Rectal smooth muscle tissue (tissue), 1 donor: ENCODE results near the gene SCN1B.

Experiments used
- H3K27ac ChIP-seq: one replicate; pipeline ENCODE4 v1.7.0; 2013; ENCODE audit warnings: low read depth, low read length, inconsistent platforms
- H3K27me3 ChIP-seq: one replicate; pipeline ENCODE4 v1.7.0; 2013; ENCODE audit warnings: low read length; ENCODE audit not compliant: control insufficient read depth, insufficient read depth
- H3K36me3 ChIP-seq: one replicate; pipeline ENCODE4 v1.7.0; 2013; ENCODE audit warnings: low read length; ENCODE audit not compliant: control insufficient read depth, insufficient read depth
- H3K4me1 ChIP-seq: one replicate; pipeline ENCODE4 v1.7.0; 2013; ENCODE audit warnings: low read length; ENCODE audit not compliant: control insufficient read depth, insufficient read depth
- H3K4me3 ChIP-seq: one replicate; pipeline ENCODE4 v1.7.0; 2013; ENCODE audit warnings: low read length
- H3K9ac ChIP-seq: one replicate; pipeline ENCODE4 v1.7.0; 2013; ENCODE audit warnings: low read length

Gene SCN1B

DNA sequence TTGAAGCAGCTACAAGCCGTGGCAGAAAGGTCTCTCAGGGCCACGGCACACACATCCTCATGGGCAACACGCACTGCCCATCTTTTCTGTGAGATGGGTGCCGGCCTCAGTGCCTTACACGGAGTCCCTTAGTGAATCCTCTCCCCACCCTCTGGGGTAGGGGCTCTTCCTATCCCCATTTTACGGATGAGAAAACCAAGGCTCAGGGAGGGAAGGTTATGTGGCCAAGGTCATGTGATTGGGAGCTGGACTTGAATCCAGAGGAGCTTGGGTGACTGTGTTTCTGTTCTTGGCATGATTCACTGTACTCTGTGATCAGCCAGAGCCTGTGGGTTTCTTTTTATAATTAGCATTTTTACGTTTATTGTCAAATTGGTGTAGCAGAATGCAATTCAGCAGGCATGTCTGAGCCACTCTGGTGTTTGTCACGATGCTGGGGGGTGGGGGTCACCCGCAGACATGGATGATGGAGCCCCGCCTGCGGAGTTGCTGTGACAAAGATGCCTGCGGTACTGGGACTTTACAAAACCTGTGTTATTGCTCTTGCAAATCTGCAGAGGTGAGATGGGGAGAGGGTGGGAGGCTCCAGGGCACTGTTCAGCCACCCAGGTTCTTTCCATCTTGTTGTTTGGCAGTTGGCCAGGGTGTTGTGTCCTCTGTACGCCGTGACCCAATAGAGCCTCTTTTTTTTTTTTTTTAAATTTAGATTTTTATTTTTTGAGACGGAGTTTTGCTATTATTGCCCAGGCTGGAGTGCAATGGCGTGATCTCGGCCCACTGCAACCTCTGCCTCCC lies 4.5 kb downstream of the SCN1B start:
- no peak overlapping the region for H3K27ac ChIP-seq
- H3K4me1 ChIP-seq, result peaks cover 3% of the 10 kb centered on the region
- H3K9ac ChIP-seq, result no peak overlapping the region
- H3K27me3 ChIP-seq, result no peaks in the 10 kb centered on the region
- H3K4me3 ChIP-seq, result no peak overlapping the region
- no peaks in the 10 kb centered on the region for H3K36me3 ChIP-seq

DNA sequence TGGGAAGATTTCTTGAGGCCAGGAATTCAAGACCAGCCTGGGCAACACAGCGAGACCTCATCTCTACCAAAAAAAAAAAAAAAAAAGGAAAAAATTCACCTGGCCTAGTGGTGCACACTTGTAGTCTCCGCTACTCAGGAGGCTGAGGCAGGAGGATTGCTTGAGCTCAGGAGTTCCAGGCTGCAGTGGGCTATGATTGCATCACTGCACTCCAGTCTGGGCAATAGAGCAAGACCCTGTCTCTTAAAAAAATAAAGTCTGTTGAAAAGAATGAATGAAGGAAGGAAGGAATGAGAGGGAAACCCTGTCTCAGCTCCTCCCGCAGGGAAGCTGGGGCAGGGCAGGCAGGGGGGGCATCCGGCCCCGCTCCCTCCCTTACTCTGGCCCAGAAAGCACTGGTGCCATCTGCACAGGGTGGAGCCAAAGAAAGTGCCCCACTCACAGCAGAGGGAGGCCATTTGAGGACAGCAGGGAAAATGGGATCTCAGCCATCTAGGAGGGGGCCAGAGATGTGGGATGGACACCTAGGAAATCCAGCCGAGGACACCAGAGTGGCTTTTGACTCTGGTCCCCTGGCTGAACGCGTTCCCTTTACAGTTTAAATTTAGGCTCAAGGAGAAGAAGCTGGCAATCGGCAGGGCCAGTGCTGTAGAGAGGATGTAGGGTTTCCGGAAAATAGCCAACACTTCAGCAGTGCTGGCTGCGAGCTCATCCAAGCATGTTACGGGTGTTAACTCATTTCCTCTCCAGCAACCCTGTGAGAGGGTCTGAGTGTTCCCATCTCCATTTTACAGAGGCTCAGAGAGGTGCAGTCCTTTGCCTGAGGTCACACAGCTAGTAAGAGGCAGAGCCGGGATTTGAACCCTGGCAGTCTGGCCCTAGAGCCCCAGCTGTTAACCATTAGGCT lies 7.7 kb downstream of the SCN1B start:
- Histone ChIP-seq H3K4me1 (peaks cover 3% of the 10 kb centered on the region), H3K9ac (no peak overlapping the region), H3K4me3 (no peak overlapping the region), H3K27me3 (peaks cover 4% of the 10 kb centered on the region), H3K27ac (no peak overlapping the region), H3K36me3 (no peaks in the 10 kb centered on the region)

DNA sequence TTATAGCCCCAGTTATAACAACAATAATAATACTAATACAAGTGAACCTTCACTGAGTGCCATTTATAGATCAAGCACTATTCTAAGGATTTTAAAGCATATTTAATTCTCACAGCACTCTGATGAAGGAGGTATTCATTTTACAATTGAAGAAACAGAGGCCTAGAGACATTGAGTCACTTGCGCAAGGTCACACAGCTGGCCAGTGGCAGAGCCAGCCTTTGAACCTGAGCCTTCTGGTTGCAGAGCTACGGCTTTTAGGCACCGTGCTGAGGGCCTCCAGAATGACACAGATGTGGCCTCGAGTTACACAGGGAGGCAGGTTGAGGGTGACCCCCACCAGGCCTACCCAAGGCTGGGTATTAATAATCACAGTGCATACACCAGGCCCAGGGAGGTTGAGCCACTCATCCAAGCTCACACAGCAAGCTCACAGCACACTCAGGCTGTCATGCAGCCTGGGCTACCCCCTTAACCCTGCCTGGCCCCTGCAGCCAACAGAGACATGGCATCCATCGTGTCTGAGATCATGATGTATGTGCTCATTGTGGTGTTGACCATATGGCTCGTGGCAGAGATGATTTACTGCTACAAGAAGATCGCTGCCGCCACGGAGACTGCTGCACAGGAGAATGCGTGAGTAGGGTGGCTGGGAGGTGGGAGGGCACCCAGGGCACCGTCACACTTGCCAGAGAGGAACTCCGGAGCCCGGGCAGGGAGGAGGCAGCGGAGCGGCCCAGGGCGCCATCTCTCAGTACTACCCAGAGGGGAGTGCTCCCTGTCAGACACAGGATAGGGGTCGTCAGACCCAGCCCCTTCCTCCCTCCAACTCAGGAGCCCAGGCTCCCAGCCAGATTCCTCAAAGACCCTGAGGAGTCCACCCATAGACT lies 8.6 kb downstream of the SCN1B start:
- no peak overlapping the region for H3K9ac ChIP-seq
- H3K4me3 ChIP-seq, result no peak overlapping the region
- no peaks in the 10 kb centered on the region for H3K36me3 ChIP-seq
- peaks cover 4% of the 10 kb centered on the region for H3K27me3 ChIP-seq
- no peak overlapping the region for H3K27ac ChIP-seq
- peaks cover 3% of the 10 kb centered on the region for H3K4me1 ChIP-seq

DNA sequence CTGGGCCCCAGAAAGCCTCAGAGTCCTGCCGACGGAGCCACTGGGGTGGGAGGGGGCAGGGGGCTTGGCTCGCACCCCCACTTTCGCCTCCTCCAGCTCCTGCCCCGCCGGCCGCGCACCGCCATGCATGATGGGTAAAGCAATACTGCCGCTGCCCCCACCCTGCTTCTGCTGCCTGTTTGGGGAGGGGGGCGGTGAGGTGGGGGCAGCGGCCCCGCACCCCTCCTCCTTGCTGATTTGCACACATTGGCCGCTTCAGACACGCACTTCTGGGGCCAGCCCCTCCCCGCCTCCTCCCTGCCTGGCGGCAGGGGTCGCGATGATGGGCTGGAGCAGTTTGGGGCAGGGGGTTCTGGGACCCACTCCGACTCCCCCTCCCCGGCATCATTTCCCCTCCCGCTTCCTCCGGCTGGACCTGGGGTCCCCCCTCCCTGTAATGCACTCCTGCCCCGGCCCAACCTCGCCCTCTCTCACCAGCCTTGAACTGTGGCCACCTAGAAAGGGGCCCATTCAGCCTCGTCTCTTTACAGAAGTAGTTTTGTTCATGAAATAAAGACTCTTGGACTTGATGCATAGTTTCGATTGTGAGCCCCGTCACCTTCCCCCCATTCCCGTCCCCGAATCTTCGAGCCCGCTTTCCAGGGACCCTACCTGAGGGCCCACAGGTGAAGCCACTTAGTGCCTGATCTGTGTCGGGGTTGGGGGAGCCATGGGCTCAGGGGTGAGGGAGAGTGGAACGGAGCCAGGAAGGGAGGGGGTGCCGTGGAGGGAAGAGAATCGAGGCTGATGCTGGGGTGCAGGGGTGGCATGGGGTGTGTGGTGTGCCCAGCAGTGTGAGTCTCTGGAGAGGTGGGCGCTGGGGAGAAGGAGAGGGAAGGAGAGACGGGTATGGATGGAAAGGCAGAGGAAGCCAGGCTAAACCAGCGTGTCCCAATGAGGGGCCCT lies 9.9 kb downstream of the SCN1B start:
- no peak overlapping the region for H3K9ac ChIP-seq
- peaks cover 8% of the 10 kb centered on the region for H3K27me3 ChIP-seq
- no peaks in the 10 kb centered on the region for H3K36me3 ChIP-seq
- H3K4me1 ChIP-seq, result peaks cover 3% of the 10 kb centered on the region
- no peak overlapping the region for H3K27ac ChIP-seq
- peak overlapping the region; percentile 14 for H3K4me3 ChIP-seq

DNA sequence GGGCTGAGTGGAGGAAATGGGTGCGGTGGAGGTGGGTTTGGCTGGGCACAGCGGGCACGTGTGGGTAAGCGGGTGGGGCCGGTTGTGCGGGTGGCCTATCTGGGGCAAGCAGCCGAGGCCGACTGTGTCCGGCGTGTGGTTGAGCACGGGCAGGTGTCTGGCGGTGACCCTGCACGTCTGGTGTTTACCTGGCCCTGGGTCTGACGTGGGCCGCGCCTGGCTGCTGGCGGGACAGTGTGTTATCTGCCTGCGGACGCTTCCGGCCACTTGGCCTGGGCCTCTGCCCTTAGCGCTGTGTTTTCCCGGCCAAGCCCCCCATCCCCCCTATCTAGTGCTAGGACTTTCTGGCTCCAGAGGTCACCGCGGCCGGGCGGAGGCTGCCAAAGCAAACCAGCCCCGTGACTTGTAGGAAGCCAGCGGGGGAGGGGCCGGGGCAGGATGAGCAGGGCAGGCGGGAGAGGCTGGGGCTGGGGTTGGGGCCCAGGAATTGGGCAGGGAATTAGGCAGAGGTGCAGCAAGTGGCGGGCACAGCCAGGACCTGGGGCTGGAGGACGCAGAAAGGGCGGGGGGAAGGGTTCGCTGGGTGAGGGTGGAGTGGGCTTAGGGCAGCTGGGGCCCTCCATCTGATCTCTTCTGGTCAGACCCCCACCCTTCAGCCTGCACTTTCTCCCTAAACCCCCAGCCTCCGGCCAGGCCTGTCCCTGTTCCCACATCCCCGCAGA lies 10.7 kb downstream of the SCN1B start:
- peaks cover 3% of the 10 kb centered on the region for H3K4me1 ChIP-seq

DNA sequence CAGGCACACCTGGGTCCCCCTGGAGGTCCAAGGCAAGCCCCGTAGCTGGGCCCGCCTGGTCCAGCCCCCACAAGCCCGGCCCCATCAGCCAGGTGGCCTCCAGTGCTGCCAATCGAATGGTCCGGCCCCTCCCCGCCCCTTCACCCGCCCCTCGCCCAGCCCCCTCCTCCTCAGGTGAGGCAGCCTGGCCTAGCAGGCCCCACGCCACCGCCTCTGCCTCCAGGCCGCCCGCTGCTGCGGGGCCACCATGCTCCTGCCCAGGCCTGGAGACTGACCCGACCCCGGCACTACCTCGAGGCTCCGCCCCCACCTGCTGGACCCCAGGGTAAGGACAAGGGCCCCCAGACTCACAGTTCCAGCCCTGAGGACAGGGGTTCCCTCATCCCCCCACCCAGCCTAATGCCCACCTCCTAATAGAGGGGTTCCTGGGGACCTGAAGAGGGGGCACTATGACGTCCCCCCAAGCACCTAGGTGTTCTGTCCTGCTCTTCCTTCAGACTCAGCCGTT lies 11.3 kb downstream of the SCN1B start, which contains the start of gene HPN:
Gene HPN, plus strand, starts transcription at position 174 of the 508 bp plus-strand sequence. CDS start 786 bp downstream, outside the sequence.
- peaks cover 3% of the 10 kb centered on the region for H3K4me1 ChIP-seq
- H3K27me3 ChIP-seq, result peaks cover 8% of the 10 kb centered on the region
- H3K9ac ChIP-seq, result no peak within 1 kb of the TSS
- H3K4me3 ChIP-seq, result peak within 1 kb of the TSS; percentile 14
- no peaks in the 10 kb centered on the region for H3K36me3 ChIP-seq
- H3K27ac ChIP-seq, result no peak within 1 kb of the TSS

More for the DNA sequence above, 10.7 kb downstream of the SCN1B start:
- Histone ChIP-seq H3K27ac (no peak overlapping the region), H3K36me3 (no peaks in the 10 kb centered on the region), H3K9ac (no peak overlapping the region), H3K27me3 (peaks cover 8% of the 10 kb centered on the region), H3K4me3 (peak overlapping the region; percentile 14)

DNA sequence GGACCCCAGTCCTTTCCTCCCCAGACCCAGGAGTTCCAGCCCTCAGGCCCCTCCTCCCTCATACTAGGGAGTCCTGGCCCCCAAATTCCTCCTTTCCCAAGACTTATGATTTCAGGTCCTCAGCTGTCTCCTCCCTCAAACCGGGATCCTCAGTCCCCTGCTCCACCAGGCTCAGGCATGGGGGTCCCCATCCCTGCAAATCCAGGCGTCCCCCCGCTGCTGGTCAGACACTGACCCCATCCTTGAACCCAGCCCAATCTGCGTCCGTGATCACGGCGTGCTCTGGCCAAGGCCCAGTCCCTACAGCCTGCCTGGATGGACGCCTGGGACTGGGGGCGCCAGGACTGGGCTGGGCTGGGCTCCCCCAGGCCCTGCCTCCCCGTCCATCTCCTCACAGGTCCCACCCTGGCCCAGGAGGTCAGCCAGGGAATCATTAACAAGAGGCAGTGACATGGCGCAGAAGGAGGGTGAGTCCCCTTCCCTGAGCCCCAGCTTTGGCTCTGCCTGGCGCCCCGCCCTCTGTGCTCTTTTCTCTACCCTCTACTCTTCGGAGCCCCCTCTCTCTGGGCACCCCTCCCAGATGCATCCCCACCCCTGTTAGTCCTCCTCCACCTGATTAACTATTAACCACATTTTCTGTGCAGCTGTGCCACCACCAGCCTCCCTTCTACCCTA lies 11.9 kb downstream of the SCN1B start:
- no peaks in the 10 kb centered on the region for H3K36me3 ChIP-seq
- H3K9ac ChIP-seq, result no peak overlapping the region
- H3K27ac ChIP-seq, result no peak overlapping the region
- H3K4me1 ChIP-seq, result peaks cover 3% of the 10 kb centered on the region
- H3K27me3 ChIP-seq, result peaks cover 8% of the 10 kb centered on the region
- H3K4me3 ChIP-seq, result no peak overlapping the region

DNA sequence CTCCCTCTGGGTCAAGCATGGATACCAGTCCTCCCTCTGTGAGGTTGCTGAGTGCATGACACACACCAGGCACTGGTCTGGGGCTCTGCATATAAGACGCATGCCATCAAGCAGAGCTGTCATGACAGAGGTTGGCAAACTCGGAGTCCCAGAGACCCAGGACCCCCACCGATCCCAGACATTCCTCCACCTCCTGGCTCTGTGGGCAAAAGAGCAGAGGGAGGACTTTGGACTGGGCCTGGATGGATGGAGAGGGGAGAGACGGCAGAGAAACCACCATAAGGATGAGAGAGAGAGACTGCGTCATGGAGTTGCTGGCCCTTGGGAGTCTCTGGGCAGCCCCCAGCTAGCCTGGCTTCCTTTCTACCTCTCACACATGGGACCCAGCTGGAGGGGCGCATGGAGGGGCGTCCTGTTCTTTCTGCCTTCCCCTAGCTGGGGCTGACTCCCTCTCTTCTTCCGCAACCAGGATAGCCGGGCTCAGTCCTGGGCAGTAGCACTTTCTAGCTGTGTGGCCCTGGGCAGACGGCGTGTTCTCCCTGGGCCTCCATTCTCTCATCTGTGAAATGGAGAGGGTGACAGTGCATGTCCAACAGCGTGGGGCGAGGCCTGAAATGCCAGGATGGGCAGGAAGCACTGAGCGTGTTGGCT lies 12.8 kb downstream of the SCN1B start:
- peaks cover 3% of the 10 kb centered on the region for H3K4me1 ChIP-seq
- no peak overlapping the region for H3K4me3 ChIP-seq
- H3K27ac ChIP-seq, result no peak overlapping the region
- H3K9ac ChIP-seq, result no peak overlapping the region
- no peaks in the 10 kb centered on the region for H3K36me3 ChIP-seq
- peaks cover 8% of the 10 kb centered on the region for H3K27me3 ChIP-seq

DNA sequence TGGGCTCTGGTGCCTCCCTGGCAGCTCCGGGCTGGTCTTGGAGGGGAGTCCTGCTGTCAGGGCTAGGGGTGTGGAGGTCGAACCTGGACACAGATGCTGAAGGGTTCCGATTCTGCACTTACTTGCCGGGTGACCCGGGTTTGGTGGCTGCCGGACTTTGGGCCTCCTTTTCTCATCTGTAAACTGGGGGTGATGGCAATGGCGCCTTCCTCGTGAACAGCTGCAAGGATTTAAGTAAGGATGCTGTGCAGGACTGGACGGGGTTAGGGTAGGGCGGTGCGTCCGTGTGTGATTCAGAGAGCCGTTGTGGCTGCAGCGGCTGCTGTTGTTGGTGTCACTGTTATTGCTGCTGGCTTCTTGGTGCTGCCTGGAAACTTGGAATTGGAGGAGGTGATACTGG lies 13.6 kb downstream of the SCN1B start:
- Histone ChIP-seq H3K4me3 (no peak overlapping the region), H3K4me1 (peaks cover 3% of the 10 kb centered on the region), H3K9ac (no peak overlapping the region), H3K36me3 (no peaks in the 10 kb centered on the region), H3K27ac (no peak overlapping the region), H3K27me3 (peaks cover 8% of the 10 kb centered on the region)
